HepG2 (cell line): ENCODE measurements around the gene CENPP. TPM values are rescaled to one million over a fixed set of nuclear protein-coding genes. Genes with fewer than 3 reads are reported as not detected.

Experiments used
- ATM ChIP-seq: fragments of 450-650 bp; IDR thresholded peaks from 2 replicates; pipeline ENCODE4 v1.7.1; 2017; ENCODE audit warnings: mild to moderate bottlenecking, borderline replicate concordance
- EP300 ChIP-seq, 3 experiments: sonication (generic) in 1 of 3; formaldehyde crosslinking in 1 of 3; IDR thresholded peaks; 2 replicates each; pipeline versions ENCODE4 v1.5.1 to v1.6.1; 2011 to 2020; ENCODE audit warnings: low read depth in 2 of 3, low read length in 2 of 3, borderline replicate concordance in 1 of 3, improper control_type of control experiment in 1 of 3, mild to moderate bottlenecking in 1 of 3, missing genetic modification reagents in 1 of 3, moderate library complexity in 1 of 3
- HNRNPH1 ChIP-seq: fragments of 200-400 bp; formaldehyde crosslinking; optimal IDR thresholded peaks from 2 replicates; pipeline ENCODE3; 2017; ENCODE audit warnings: mild to moderate bottlenecking, low read depth, low read length
- MED1 ChIP-seq: sonication (generic); formaldehyde crosslinking; IDR thresholded peaks from 2 replicates; pipeline ENCODE4 v1.4.0; 2020; ENCODE audit warnings: missing genetic modification reagents
- ONECUT2 ChIP-seq: sonication (generic); formaldehyde crosslinking; IDR thresholded peaks from 2 replicates; pipeline ENCODE4 v1.4.0; 2020; ENCODE audit warnings: missing genetic modification reagents
- PAWR ChIP-seq: sonication (generic); formaldehyde crosslinking; IDR thresholded peaks from 2 replicates; pipeline ENCODE4 v1.4.0; 2020; ENCODE audit warnings: missing genetic modification reagents, mild to moderate bottlenecking, borderline replicate concordance
- SALL1 ChIP-seq: sonication (generic); formaldehyde crosslinking; IDR thresholded peaks from 2 replicates; pipeline ENCODE4 v1.8.0; 2022; ENCODE audit warnings: mild to moderate bottlenecking, missing genetic modification reagents
- U2AF2 ChIP-seq: fragments of 200-400 bp; formaldehyde crosslinking; IDR thresholded peaks from 2 replicates; pipeline ENCODE4 v1.6.1; 2017; ENCODE audit warnings: low read depth, mild to moderate bottlenecking, low read length
- ZBTB21 ChIP-seq: sonication (generic); formaldehyde crosslinking; IDR thresholded peaks from 2 replicates; pipeline ENCODE4 v1.4.0; 2020; ENCODE audit warnings: missing genetic modification reagents
- ZBTB40 ChIP-seq, 2 experiments: fragments of 450-650 bp in 1 of 2; sonication (generic) in 1 of 2; formaldehyde crosslinking in 1 of 2; IDR thresholded peaks; 2 replicates each; pipeline versions ENCODE4 v1.6.1 to v1.8.0; 2016 to 2022; ENCODE audit warnings: antibody characterized with exemption in 1 of 2, mild to moderate bottlenecking in 1 of 2, missing genetic modification reagents in 1 of 2
- ZFP90 ChIP-seq: sonication (generic); formaldehyde crosslinking; IDR thresholded peaks from 2 replicates; pipeline ENCODE4 v1.8.0; 2022; ENCODE audit warnings: missing genetic modification reagents, mild to moderate bottlenecking, inconsistent platforms, borderline replicate concordance
- ZNF17 ChIP-seq: sonication (generic); formaldehyde crosslinking; IDR thresholded peaks from 2 replicates; pipeline ENCODE4 v1.5.0; 2020; ENCODE audit warnings: mild to moderate bottlenecking, missing genetic modification reagents
- ZNF766 ChIP-seq: sonication (generic); formaldehyde crosslinking; IDR thresholded peaks from 2 replicates; pipeline ENCODE4 v1.5.0; 2020; ENCODE audit warnings: missing genetic modification reagents, borderline replicate concordance
- ZSCAN25 ChIP-seq: sonication (generic); formaldehyde crosslinking; IDR thresholded peaks from 2 replicates; pipeline ENCODE4 v1.8.0; 2022; ENCODE audit warnings: mild to moderate bottlenecking, missing genetic modification reagents
- polyA plus RNA-seq, 8 experiments: library from polyadenylated mRNA; depleted of rRNA in 3 of 8; stranded (reverse) in 7 of 8; unstranded in 1 of 8; fragments of >200 nt; fragmentation: Illumina TruSeq in 4 of 8; extraction: Trizol in 4 of 8; gene quantifications; 2 replicates each; pipeline versions ENCODE4 v1.2.1 to v1.2.3, GENCODE V29; 2011 to 2016; ENCODE audit warnings: low read depth in 4 of 8, missing spikeins in 1 of 8, mixed read lengths in 1 of 8; ENCODE audit not compliant: insufficient read depth in 1 of 8
- total RNA-seq, 5 experiments: library from RNA; depleted of rRNA; stranded (reverse); fragments of >200 nt; fragmentation: Illumina TruSeq; extraction: Trizol; gene quantifications; 2 replicates each; pipeline ENCODE4 v1.2.3, GENCODE V29; 2016; ENCODE audit warnings: low read depth in 1 of 5
- TF ChIP-seq, protein P1 (sequence below): sonication (generic); formaldehyde crosslinking; IDR thresholded peaks from 2 replicates; pipeline ENCODE4 v1.4.0; 2020; ENCODE audit warnings: mild to moderate bottlenecking, missing genetic modification reagents, borderline replicate concordance

The CENPP gene
- total and polyA plus RNA-seq, 2 of the 13 experiments (the other 11 are each of a cell fraction or from before 2014, with no cell fraction given): 2.0 to 11.4 TPM

- TF ChIP-seq ZBTB40 (IDR thresholded peaks at IDR 0.05) (no peak), ZBTB40 (CRISPR knock-in tag; IDR thresholded peaks at IDR 0.05) (no peak), SALL1 (peak; percentile 60; the same call in 1 of the 2 replicates), MED1 (CRISPR knock-in tag) (peak; percentile 57), ZFP90 (CRISPR knock-in tag) (no peak), ZBTB21 (CRISPR knock-in tag) (no peak), ATM (no peak), ONECUT2 (CRISPR knock-in tag) (no peak), ZSCAN25 (CRISPR knock-in tag) (no peak), PAWR (CRISPR knock-in tag) (no peak), ZNF766 (CRISPR knock-in tag) (no peak), EP300 (IDR thresholded peaks at IDR 0.05; ENCODE audit: low read depth in 2 of 2, low read length in 2 of 2) (peak in 1 of 2 experiments; percentile 49; a peak in 1 of 4 replicates), EP300 (CRISPR knock-in tag; IDR thresholded peaks at IDR 0.05; ENCODE audit: borderline replicate concordance) (no peak), ZNF17 (no peak), HNRNPH1 (no peak), U2AF2 (no peak)
- TF ChIP-seq, protein P1, sequence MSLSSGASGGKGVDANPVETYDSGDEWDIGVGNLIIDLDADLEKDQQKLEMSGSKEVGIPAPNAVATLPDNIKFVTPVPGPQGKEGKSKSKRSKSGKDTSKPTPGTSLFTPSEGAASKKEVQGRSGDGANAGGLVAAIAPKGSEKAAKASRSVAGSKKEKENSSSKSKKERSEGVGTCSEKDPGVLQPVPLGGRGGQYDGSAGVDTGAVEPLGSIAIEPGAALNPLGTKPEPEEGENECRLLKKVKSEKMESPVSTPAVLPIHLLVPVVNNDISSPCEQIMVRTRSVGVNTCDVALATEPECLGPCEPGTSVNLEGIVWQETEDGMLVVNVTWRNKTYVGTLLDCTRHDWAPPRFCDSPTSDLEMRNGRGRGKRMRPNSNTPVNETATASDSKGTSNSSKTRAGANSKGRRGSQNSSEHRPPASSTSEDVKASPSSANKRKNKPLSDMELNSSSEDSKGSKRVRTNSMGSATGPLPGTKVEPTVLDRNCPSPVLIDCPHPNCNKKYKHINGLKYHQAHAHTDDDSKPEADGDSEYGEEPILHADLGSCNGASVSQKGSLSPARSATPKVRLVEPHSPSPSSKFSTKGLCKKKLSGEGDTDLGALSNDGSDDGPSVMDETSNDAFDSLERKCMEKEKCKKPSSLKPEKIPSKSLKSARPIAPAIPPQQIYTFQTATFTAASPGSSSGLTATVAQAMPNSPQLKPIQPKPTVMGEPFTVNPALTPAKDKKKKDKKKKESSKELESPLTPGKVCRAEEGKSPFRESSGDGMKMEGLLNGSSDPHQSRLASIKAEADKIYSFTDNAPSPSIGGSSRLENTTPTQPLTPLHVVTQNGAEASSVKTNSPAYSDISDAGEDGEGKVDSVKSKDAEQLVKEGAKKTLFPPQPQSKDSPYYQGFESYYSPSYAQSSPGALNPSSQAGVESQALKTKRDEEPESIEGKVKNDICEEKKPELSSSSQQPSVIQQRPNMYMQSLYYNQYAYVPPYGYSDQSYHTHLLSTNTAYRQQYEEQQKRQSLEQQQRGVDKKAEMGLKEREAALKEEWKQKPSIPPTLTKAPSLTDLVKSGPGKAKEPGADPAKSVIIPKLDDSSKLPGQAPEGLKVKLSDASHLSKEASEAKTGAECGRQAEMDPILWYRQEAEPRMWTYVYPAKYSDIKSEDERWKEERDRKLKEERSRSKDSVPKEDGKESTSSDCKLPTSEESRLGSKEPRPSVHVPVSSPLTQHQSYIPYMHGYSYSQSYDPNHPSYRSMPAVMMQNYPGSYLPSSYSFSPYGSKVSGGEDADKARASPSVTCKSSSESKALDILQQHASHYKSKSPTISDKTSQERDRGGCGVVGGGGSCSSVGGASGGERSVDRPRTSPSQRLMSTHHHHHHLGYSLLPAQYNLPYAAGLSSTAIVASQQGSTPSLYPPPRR (CRISPR knock-in tag): no peak
Observed at GRCh38 chr9:92615790-92616189, 290.0 kb downstream of the CENPP start (continued).
